Liver (tissue), 3 donors: ENCODE results near the gene MRTFB.

Experiments
- GABPA ChIP-seq, 2 donors: IDR thresholded peaks in 1 of 2; conservative IDR thresholded peaks in 1 of 2; 2 replicates each; pipeline ENCODE4 v1.6.1; 2016; ENCODE audit warnings: antibody characterized with exemption in 2 of 2, mild to moderate bottlenecking in 1 of 2, moderate library complexity in 1 of 2
- JUND ChIP-seq, 2 donors: IDR thresholded peaks; 2 replicates each; pipeline ENCODE4 v1.6.1; 2016; ENCODE audit warnings: antibody characterized with exemption in 2 of 2
- RAD21 ChIP-seq, 2 donors: IDR thresholded peaks; 2 replicates each; pipeline ENCODE4 v1.6.1; 2016; ENCODE audit warnings: antibody characterized with exemption in 2 of 2, mild to moderate bottlenecking in 2 of 2
- SP1 ChIP-seq: IDR thresholded peaks from 2 replicates; pipeline ENCODE4 v1.6.1; 2018; ENCODE audit warnings: antibody characterized with exemption, mild to moderate bottlenecking
- TAF1 ChIP-seq: conservative IDR thresholded peaks from 2 replicates; pipeline ENCODE4 v1.6.1; 2016; ENCODE audit warnings: antibody characterized with exemption, mild to moderate bottlenecking
- YY1 ChIP-seq: IDR thresholded peaks from 2 replicates; pipeline ENCODE4 v1.6.1; 2016; ENCODE audit warnings: antibody characterized with exemption, mild to moderate bottlenecking
- TF ChIP-seq, protein P1 (sequence below): IDR thresholded peaks from 2 replicates; pipeline ENCODE4 v1.6.1; 2016; ENCODE audit warnings: antibody characterized with exemption, mild to moderate bottlenecking
- TF ChIP-seq, protein P2 (sequence below): fragments of 150-350 bp; IDR thresholded peaks from 2 replicates; pipeline ENCODE4 v1.5.1; 2017; ENCODE audit warnings: improper control_type of control experiment, low read depth, low read length; ENCODE audit not compliant: missing input control
- TF ChIP-seq, protein P3 (sequence below): IDR thresholded peaks from 2 replicates; pipeline ENCODE4 v1.6.1; 2016; ENCODE audit warnings: antibody characterized with exemption
- TF ChIP-seq, protein P4 (sequence below): IDR thresholded peaks from 2 replicates; pipeline ENCODE4 v1.6.1; 2016; ENCODE audit warnings: antibody characterized with exemption
- donor health status: healthy.
- donor health status: healthy.

DNA sequence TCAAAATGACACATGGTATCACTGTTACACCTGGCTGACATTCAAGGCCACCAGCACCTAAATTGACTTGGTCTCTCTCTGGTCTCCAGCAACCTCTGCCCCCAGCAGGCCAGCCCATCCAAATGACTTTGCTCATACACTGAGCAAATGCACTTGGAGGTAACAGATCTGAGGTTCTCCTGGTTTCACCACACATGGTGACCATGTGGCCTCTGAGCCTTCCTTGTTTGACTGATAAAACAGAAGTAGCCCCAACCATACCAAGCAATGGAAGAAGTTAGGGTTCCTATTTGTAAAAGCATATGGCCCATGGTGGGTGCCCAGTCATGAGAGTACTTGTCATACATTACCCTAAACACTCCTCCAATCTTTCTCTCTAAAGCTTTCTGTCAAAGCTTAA lies 181.7 kb downstream of the MRTFB start:
- no peak for TF ChIP-seq YY1
- TF ChIP-seq, protein P1, sequence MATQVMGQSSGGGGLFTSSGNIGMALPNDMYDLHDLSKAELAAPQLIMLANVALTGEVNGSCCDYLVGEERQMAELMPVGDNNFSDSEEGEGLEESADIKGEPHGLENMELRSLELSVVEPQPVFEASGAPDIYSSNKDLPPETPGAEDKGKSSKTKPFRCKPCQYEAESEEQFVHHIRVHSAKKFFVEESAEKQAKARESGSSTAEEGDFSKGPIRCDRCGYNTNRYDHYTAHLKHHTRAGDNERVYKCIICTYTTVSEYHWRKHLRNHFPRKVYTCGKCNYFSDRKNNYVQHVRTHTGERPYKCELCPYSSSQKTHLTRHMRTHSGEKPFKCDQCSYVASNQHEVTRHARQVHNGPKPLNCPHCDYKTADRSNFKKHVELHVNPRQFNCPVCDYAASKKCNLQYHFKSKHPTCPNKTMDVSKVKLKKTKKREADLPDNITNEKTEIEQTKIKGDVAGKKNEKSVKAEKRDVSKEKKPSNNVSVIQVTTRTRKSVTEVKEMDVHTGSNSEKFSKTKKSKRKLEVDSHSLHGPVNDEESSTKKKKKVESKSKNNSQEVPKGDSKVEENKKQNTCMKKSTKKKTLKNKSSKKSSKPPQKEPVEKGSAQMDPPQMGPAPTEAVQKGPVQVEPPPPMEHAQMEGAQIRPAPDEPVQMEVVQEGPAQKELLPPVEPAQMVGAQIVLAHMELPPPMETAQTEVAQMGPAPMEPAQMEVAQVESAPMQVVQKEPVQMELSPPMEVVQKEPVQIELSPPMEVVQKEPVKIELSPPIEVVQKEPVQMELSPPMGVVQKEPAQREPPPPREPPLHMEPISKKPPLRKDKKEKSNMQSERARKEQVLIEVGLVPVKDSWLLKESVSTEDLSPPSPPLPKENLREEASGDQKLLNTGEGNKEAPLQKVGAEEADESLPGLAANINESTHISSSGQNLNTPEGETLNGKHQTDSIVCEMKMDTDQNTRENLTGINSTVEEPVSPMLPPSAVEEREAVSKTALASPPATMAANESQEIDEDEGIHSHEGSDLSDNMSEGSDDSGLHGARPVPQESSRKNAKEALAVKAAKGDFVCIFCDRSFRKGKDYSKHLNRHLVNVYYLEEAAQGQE = no peak
- TF ChIP-seq, protein P2, sequence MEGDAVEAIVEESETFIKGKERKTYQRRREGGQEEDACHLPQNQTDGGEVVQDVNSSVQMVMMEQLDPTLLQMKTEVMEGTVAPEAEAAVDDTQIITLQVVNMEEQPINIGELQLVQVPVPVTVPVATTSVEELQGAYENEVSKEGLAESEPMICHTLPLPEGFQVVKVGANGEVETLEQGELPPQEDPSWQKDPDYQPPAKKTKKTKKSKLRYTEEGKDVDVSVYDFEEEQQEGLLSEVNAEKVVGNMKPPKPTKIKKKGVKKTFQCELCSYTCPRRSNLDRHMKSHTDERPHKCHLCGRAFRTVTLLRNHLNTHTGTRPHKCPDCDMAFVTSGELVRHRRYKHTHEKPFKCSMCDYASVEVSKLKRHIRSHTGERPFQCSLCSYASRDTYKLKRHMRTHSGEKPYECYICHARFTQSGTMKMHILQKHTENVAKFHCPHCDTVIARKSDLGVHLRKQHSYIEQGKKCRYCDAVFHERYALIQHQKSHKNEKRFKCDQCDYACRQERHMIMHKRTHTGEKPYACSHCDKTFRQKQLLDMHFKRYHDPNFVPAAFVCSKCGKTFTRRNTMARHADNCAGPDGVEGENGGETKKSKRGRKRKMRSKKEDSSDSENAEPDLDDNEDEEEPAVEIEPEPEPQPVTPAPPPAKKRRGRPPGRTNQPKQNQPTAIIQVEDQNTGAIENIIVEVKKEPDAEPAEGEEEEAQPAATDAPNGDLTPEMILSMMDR = no peak
- TF ChIP-seq SP1 = no peak
- TF ChIP-seq, protein P3, sequence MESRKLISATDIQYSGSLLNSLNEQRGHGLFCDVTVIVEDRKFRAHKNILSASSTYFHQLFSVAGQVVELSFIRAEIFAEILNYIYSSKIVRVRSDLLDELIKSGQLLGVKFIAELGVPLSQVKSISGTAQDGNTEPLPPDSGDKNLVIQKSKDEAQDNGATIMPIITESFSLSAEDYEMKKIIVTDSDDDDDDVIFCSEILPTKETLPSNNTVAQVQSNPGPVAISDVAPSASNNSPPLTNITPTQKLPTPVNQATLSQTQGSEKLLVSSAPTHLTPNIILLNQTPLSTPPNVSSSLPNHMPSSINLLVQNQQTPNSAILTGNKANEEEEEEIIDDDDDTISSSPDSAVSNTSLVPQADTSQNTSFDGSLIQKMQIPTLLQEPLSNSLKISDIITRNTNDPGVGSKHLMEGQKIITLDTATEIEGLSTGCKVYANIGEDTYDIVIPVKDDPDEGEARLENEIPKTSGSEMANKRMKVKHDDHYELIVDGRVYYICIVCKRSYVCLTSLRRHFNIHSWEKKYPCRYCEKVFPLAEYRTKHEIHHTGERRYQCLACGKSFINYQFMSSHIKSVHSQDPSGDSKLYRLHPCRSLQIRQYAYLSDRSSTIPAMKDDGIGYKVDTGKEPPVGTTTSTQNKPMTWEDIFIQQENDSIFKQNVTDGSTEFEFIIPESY = no peak
- TF ChIP-seq RAD21 (IDR thresholded peaks at IDR 0.05) = no peak
- TF ChIP-seq GABPA (IDR thresholded peaks at IDR 0.05 in 1 of 2, conservative IDR thresholded peaks at IDR 0.05 in 1 of 2) = no peak
- no peak for TF ChIP-seq JUND (IDR thresholded peaks at IDR 0.05)
- TF ChIP-seq, protein P4, sequence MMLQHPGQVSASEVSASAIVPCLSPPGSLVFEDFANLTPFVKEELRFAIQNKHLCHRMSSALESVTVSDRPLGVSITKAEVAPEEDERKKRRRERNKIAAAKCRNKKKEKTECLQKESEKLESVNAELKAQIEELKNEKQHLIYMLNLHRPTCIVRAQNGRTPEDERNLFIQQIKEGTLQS = no peak
- TF ChIP-seq TAF1 = no peak
